Endothelial cell of umbilical vein (primary cell): ENCODE data around the gene TBC1D5. TPM values are rescaled to one million over a fixed set of nuclear protein-coding genes. Genes with fewer than 3 reads are reported as not detected.

Source experiments
- BruUV-seq: library from RNA; stranded (reverse); fragments of 400-500 nt; replicated peaks from 2 replicates; lab custom pipeline; 2021; lab: Mats Ljungman, UMichigan
- CTCF ChIA-PET: fragments of 300-600, 350-600 bp; sonication (Branson Sonifier 250); formaldehyde crosslinking; loops from one replicate; lab custom pipeline; 2021; ENCODE audit warnings: antibody characterized with exemption, inconsistent platforms; lab: Charles Lee
- POLR2A ChIA-PET: fragments of 300-600, 350-600 bp; sonication (Branson Sonifier 250); formaldehyde crosslinking; loops from one replicate; lab custom pipeline; 2021; ENCODE audit warnings: antibody characterized with exemption, inconsistent platforms; lab: Charles Lee
- DNase-seq: peaks from one replicate; pipeline ENCODE4 v3.0.0-alpha.2; 2011; ENCODE audit warnings: low read depth, low spot score
- FAIRE-seq: peaks from 2 replicates; lab custom pipeline; 2011; peaks lifted over from hg19 to GRCh38; lab: Jason Lieb, UNC
- H2AFZ ChIP-seq: 2 replicates; pipeline ENCODE4 v1.6.0; 2012; ENCODE audit warnings: low read depth, low read length, control low read depth, inconsistent platforms
- H3K27ac ChIP-seq: 2 replicates; pipeline ENCODE4 v1.5.1; 2011; ENCODE audit warnings: low read depth, mild to moderate bottlenecking, control low read depth, low read length, moderate library complexity; ENCODE audit not compliant: insufficient read depth
- H3K27me3 ChIP-seq, 2 experiments: 2 replicates each; pipeline versions ENCODE4 v1.6.0 to v1.6.1; 2011; ENCODE audit warnings: low read length in 2 of 2, mixed read lengths in 1 of 2; ENCODE audit not compliant: control insufficient read depth in 2 of 2, insufficient read depth in 2 of 2
- H3K36me3 ChIP-seq, 2 experiments: 2 replicates in 1 of 2; 3 replicates in 1 of 2; pipeline ENCODE4 v1.5.1; 2011; ENCODE audit warnings: low read length in 2 of 2, mild to moderate bottlenecking in 1 of 2, moderate library complexity in 1 of 2; ENCODE audit not compliant: control insufficient read depth in 2 of 2, insufficient read depth in 2 of 2; ENCODE audit errors: extremely low read depth in 1 of 2
- H3K4me1 ChIP-seq: 3 replicates; pipeline ENCODE4 v1.5.1; 2011; ENCODE audit warnings: mild to moderate bottlenecking, low read length; ENCODE audit not compliant: control insufficient read depth, insufficient read depth; ENCODE audit errors: extremely low read depth
- H3K4me2 ChIP-seq: 2 replicates; pipeline ENCODE4 v1.6.1; 2011; ENCODE audit warnings: low read length, control low read depth, mixed read lengths; ENCODE audit not compliant: insufficient read depth
- H3K4me3 ChIP-seq, 3 experiments: fragments of 200-600 bp in 1 of 3; sonication (generic), shearing (Covaris generic) in 1 of 3; replicated peaks in 1 of 3; 2 replicates each; pipeline ENCODE4 v1.5.1; 2011 to 2016; ENCODE audit warnings: control low read depth in 3 of 3, low read length in 3 of 3, mild to moderate bottlenecking in 2 of 3, inconsistent platforms in 1 of 3, low read depth in 1 of 3, moderate library complexity in 1 of 3; ENCODE audit not compliant: insufficient read depth in 1 of 3
- H3K79me2 ChIP-seq: 2 replicates; pipeline ENCODE4 v1.6.0; 2012; ENCODE audit warnings: low read length, inconsistent platforms; ENCODE audit not compliant: control insufficient read depth, insufficient read depth
- H3K9ac ChIP-seq: replicated peaks from 2 replicates; pipeline ENCODE3; 2011; ENCODE audit warnings: low read length, control low read depth; ENCODE audit not compliant: insufficient read depth; ENCODE audit errors: extremely low read depth
- H3K9me1 ChIP-seq: replicated peaks from 3 replicates; pipeline ENCODE4 v1.6.0; 2011; ENCODE audit warnings: mild to moderate bottlenecking, low read length; ENCODE audit not compliant: control insufficient read depth, insufficient read depth; ENCODE audit errors: extremely low read depth
- H3K9me3 ChIP-seq: replicated peaks from 2 replicates; pipeline ENCODE4 v1.5.1; 2012; ENCODE audit warnings: low read length, inconsistent platforms; ENCODE audit not compliant: control insufficient read depth, insufficient read depth
- H4K20me1 ChIP-seq: replicated peaks from 2 replicates; pipeline ENCODE3; 2011; ENCODE audit warnings: mild to moderate bottlenecking, low read length; ENCODE audit not compliant: control insufficient read depth, insufficient read depth; ENCODE audit errors: extremely low read depth
- CTCF ChIP-seq, 2 donors: IDR thresholded peaks; 1 replicate in 1 of 2; 2 replicates in 1 of 2; pipeline ENCODE4 v1.5.1; 2011; ENCODE audit warnings: low read length in 2 of 2, mild to moderate bottlenecking in 2 of 2, moderate library complexity in 2 of 2, control low read depth in 1 of 2, inconsistent platforms in 1 of 2, low read depth in 1 of 2; ENCODE audit not compliant: insufficient read depth in 1 of 2; ENCODE audit errors: extremely low read depth in 1 of 2
- EZH2 ChIP-seq: IDR thresholded peaks from 2 replicates; pipeline ENCODE4 v1.6.1; 2012; ENCODE audit warnings: borderline replicate concordance, low read depth, mild to moderate bottlenecking, moderate library complexity, low read length, inconsistent platforms; ENCODE audit not compliant: severe bottlenecking
- FOS ChIP-seq: IDR thresholded peaks from 2 replicates; pipeline ENCODE4 v1.6.1; 2011; ENCODE audit warnings: mild to moderate bottlenecking, low read length, moderate library complexity, borderline replicate concordance; ENCODE audit not compliant: insufficient read depth
- GATA2 ChIP-seq: IDR thresholded peaks from 2 replicates; pipeline ENCODE4 v1.7.0; 2011; ENCODE audit warnings: low read depth, mild to moderate bottlenecking, moderate library complexity, mixed read lengths, low read length; ENCODE audit not compliant: insufficient read length, insufficient read depth
- JUN ChIP-seq: IDR thresholded peaks from 2 replicates; pipeline ENCODE4 v1.6.1; 2011; ENCODE audit warnings: borderline replicate concordance, low read depth; ENCODE audit not compliant: insufficient read length, insufficient read depth
- MAX ChIP-seq: IDR thresholded peaks from 2 replicates; pipeline ENCODE4 v1.6.1; 2011; ENCODE audit not compliant: insufficient read depth, insufficient read length
- MYC ChIP-seq: IDR thresholded peaks from one replicate; pipeline ENCODE4 v1.6.1; 2011; ENCODE audit warnings: mild to moderate bottlenecking, low read depth, low read length
- POLR2A ChIP-seq: IDR thresholded peaks from 2 replicates; pipeline ENCODE4 v1.6.1; 2012; ENCODE audit warnings: low read depth, mild to moderate bottlenecking, control low read depth, low read length
- POLR2AphosphoS5 ChIP-seq: IDR thresholded peaks from 2 replicates; pipeline ENCODE4 v1.6.1; 2012; ENCODE audit warnings: low read depth, mild to moderate bottlenecking, control low read depth, low read length, moderate library complexity; ENCODE audit not compliant: insufficient read depth
- dilution Hi-C: fragments of 300-500 bp; cut with MboI; formaldehyde crosslinking; loops from one replicate; pipeline ENCODE4 v1.15.0; 2019; ENCODE audit warnings: low sequenced_read_pairs; ENCODE audit not compliant: extremely low pct_ligation_motif_present
- intact Hi-C: fragments of 100-400 bp; cut with micrococcal nuclease; formaldehyde crosslinking; loops from one replicate; pipeline ENCODE4 v1.10.0; 2022
- polyA plus RNA-seq, 4 experiments: library from polyadenylated mRNA; depleted of rRNA in 3 of 4; stranded (reverse) in 3 of 4; unstranded in 1 of 4; fragments of >200 nt; gene quantifications; 2 replicates each; pipeline versions ENCODE4 v1.2.1 to v1.2.3, GENCODE V29; 2011 to 2012; ENCODE audit warnings: missing spikeins in 1 of 4
- total RNA-seq: library from RNA; stranded (reverse); gene quantifications from 2 replicates; pipeline ENCODE4 v1.2.3, GENCODE V29; 2021

The TBC1D5 gene
- total and polyA plus RNA-seq, 2 donors (not counting 3 experiments of a cell fraction or from before 2014, with no cell fraction given) = 17.5 to 44.7 TPM

GRCh38 chr3:17116007-17116600, 626.3 kb downstream of the TBC1D5 start:
- TF ChIP-seq POLR2AphosphoS5 = no peak
- no peak for TF ChIP-seq FOS
- TF ChIP-seq MAX = no peak
- TF ChIP-seq MYC = no peak
- no peak for TF ChIP-seq EZH2
- no peak for TF ChIP-seq GATA2
- TF ChIP-seq CTCF (IDR thresholded peaks at IDR 0.05; ENCODE audit: extremely low read depth in 1 of 2, insufficient read depth in 1 of 2, low read depth in 1 of 2, low read length in 2 of 2) = no peak
- no peak for TF ChIP-seq POLR2A
- no peak for TF ChIP-seq JUN
- DNase-seq = no peak
- dilution Hi-C loops = no loop called here
- no peaks in the 10 kb centered on the region for H3K9me3 ChIP-seq
- H3K4me2 ChIP-seq = no peak overlapping the region
- no peak overlapping the region for H3K9ac ChIP-seq
- intact Hi-C loops = no loop called here
- H3K4me3 ChIP-seq = no peak overlapping the region
- FAIRE-seq = no peak
- POLR2A ChIA-PET = no interaction called here
- no TSS peak for BruUV-seq
- H3K36me3 ChIP-seq = no peaks in the 10 kb centered on the region
- no peak overlapping the region for H2AFZ ChIP-seq
- no peaks in the 10 kb centered on the region for H3K4me1 ChIP-seq
- no peaks in the 10 kb centered on the region for H3K79me2 ChIP-seq
- CTCF ChIA-PET = no interaction called here
- H4K20me1 ChIP-seq = no peaks in the 10 kb centered on the region
- H3K9me1 ChIP-seq = no peaks in the 10 kb centered on the region
- no peak overlapping the region for H3K27ac ChIP-seq
- H3K27me3 ChIP-seq = peaks cover 0 to 3% of the 10 kb centered on the region in 2 experiments
